H9 (cell line): ENCODE data around the gene FLACC1. TPM values are rescaled to one million over a fixed set of nuclear protein-coding genes. Genes with fewer than 3 reads are reported as not detected.

ENCODE experiments used
- DNase-seq: peaks from one replicate; pipeline ENCODE4 v3.0.0-alpha.2; 2017
- H2AFZ ChIP-seq: one replicate; pipeline ENCODE4 v1.6.1; 2013; ENCODE audit warnings: mild to moderate bottlenecking, low read length, control low read depth, moderate library complexity
- H2AK5ac ChIP-seq: 2 replicates; pipeline ENCODE4 v1.6.1; 2013; ENCODE audit warnings: low read length, control low read depth, mixed read lengths; ENCODE audit not compliant: insufficient read length
- H2BK120ac ChIP-seq: one replicate; pipeline ENCODE4 v1.6.1; 2013; ENCODE audit warnings: low read depth, mild to moderate bottlenecking, low read length, control low read depth, inconsistent platforms; ENCODE audit not compliant: poor library complexity, severe bottlenecking
- H2BK12ac ChIP-seq: 2 replicates; pipeline ENCODE4 v1.6.1; 2013; ENCODE audit warnings: low read length, control low read depth, mixed read lengths, low read depth; ENCODE audit not compliant: insufficient read length
- H2BK15ac ChIP-seq: 2 replicates; pipeline ENCODE4 v1.6.1; 2013; ENCODE audit warnings: low read depth, low read length, control low read depth
- H2BK20ac ChIP-seq: one replicate; pipeline ENCODE4 v1.6.1; 2013; ENCODE audit warnings: low read depth, mild to moderate bottlenecking, low read length, control low read depth, inconsistent platforms; ENCODE audit not compliant: poor library complexity, severe bottlenecking
- H2BK5ac ChIP-seq: 2 replicates; pipeline ENCODE4 v1.6.1; 2013; ENCODE audit warnings: low read length, control low read depth, mixed read lengths; ENCODE audit not compliant: insufficient read length
- H3K14ac ChIP-seq: 2 replicates; pipeline ENCODE4 v1.6.1; 2013; ENCODE audit warnings: low read length, control low read depth; ENCODE audit not compliant: insufficient read depth
- H3K18ac ChIP-seq: 2 replicates; pipeline ENCODE4 v1.6.1; 2013; ENCODE audit warnings: low read depth, mild to moderate bottlenecking, mixed read lengths, low read length, control low read depth; ENCODE audit not compliant: insufficient read length
- H3K23ac ChIP-seq: 2 replicates; pipeline ENCODE4 v1.6.1; 2013; ENCODE audit warnings: low read length, control low read depth, mixed read lengths, low read depth; ENCODE audit not compliant: insufficient read length
- H3K23me2 ChIP-seq: 2 replicates; pipeline ENCODE4 v1.6.1; 2013; ENCODE audit warnings: low read depth, mild to moderate bottlenecking, mixed read lengths, low read length, control low read depth; ENCODE audit not compliant: insufficient read length, poor library complexity, severe bottlenecking
- H3K27ac ChIP-seq: 2 replicates; pipeline ENCODE4 v1.5.1; 2013; ENCODE audit warnings: low read length, control low read depth, mixed read lengths, low read depth; ENCODE audit not compliant: insufficient read length
- H3K27me3 ChIP-seq: 2 replicates; pipeline ENCODE4 v1.6.1; 2013; ENCODE audit warnings: low read length, control low read depth, inconsistent platforms; ENCODE audit not compliant: insufficient read depth
- H3K4ac ChIP-seq: 2 replicates; pipeline ENCODE4 v1.6.1; 2013; ENCODE audit warnings: low read depth, mild to moderate bottlenecking, control low read depth, inconsistent platforms, low read length, moderate library complexity
- H3K4me1 ChIP-seq: 2 replicates; pipeline ENCODE4 v1.6.1; 2013; ENCODE audit warnings: low read length, control low read depth, inconsistent platforms; ENCODE audit not compliant: insufficient read depth
- H3K4me2 ChIP-seq: 2 replicates; pipeline ENCODE4 v1.6.1; 2013; ENCODE audit warnings: low read length, control low read depth, mixed read lengths; ENCODE audit not compliant: insufficient read length, insufficient read depth
- H3K56ac ChIP-seq: 2 replicates; pipeline ENCODE4 v1.6.1; 2013; ENCODE audit warnings: low read depth, mild to moderate bottlenecking, mixed read lengths, low read length, control low read depth; ENCODE audit not compliant: insufficient read length
- H3K79me1 ChIP-seq: 2 replicates; pipeline ENCODE4 v1.6.1; 2013; ENCODE audit warnings: low read depth, mild to moderate bottlenecking, moderate library complexity, low read length, control low read depth, inconsistent platforms; ENCODE audit not compliant: insufficient read depth, poor library complexity, severe bottlenecking
- H3K79me2 ChIP-seq: 2 replicates; pipeline ENCODE4 v1.6.1; 2013; ENCODE audit warnings: low read length, control low read depth, inconsistent platforms; ENCODE audit not compliant: insufficient read depth
- H3K9ac ChIP-seq: 2 replicates; pipeline ENCODE4 v1.6.1; 2013; ENCODE audit warnings: low read length, control low read depth, mixed read lengths; ENCODE audit not compliant: insufficient read length; ENCODE audit errors: extremely low read depth
- H3K9me3 ChIP-seq: one replicate; pipeline ENCODE4 v1.6.1; 2013; ENCODE audit warnings: low read depth, low read length, inconsistent platforms; ENCODE audit not compliant: control insufficient read depth
- H3T11ph ChIP-seq: one replicate; pipeline ENCODE4 v1.6.1; 2013; ENCODE audit warnings: mild to moderate bottlenecking, low read length, control low read depth, inconsistent platforms
- H4K20me1 ChIP-seq: one replicate; pipeline ENCODE4 v1.6.1; 2013; ENCODE audit not compliant: control insufficient read depth, insufficient read length, insufficient read depth
- H4K5ac ChIP-seq: 2 replicates; pipeline ENCODE4 v1.6.1; 2013; ENCODE audit warnings: low read depth, mild to moderate bottlenecking, mixed read lengths, low read length, control low read depth; ENCODE audit not compliant: insufficient read length
- H4K8ac ChIP-seq: replicated peaks from 2 replicates; pipeline ENCODE4 v1.6.1; 2013; ENCODE audit warnings: low read length, control low read depth, mixed read lengths, low read depth; ENCODE audit not compliant: insufficient read length
- H4K91ac ChIP-seq: 2 replicates; pipeline ENCODE4 v1.6.1; 2013; ENCODE audit warnings: low read depth, mild to moderate bottlenecking, moderate library complexity, mixed read lengths, low read length, control low read depth; ENCODE audit not compliant: insufficient read length
- H3K27ac Mint-ChIP-seq, 3 experiments: 2 replicates in 2 of 3; 3 replicates in 1 of 3; pipeline ENCODE4 v1.8.0; 2020 to 2021; ENCODE audit warnings: mixed read lengths in 3 of 3, mild to moderate bottlenecking in 1 of 3, moderate library complexity in 1 of 3
- H3K27me3 Mint-ChIP-seq: 2 replicates; pipeline ENCODE4 v1.8.0; 2021; ENCODE audit warnings: low read depth, mild to moderate bottlenecking, moderate library complexity, mixed read lengths
- H3K36me3 Mint-ChIP-seq, 3 experiments: 2 replicates in 2 of 3; 3 replicates in 1 of 3; pipeline ENCODE4 v1.8.0; 2020 to 2021; ENCODE audit warnings: low read depth in 3 of 3, mixed read lengths in 3 of 3; ENCODE audit not compliant: insufficient read depth in 1 of 3
- H3K4me1 Mint-ChIP-seq, 2 experiments: 2 replicates each; pipeline ENCODE4 v1.8.0; 2020; ENCODE audit warnings: mixed read lengths in 2 of 2
- H3K4me3 Mint-ChIP-seq, 2 experiments: 2 replicates in 1 of 2; 3 replicates in 1 of 2; pipeline ENCODE4 v1.8.0; 2020 to 2021; ENCODE audit warnings: mild to moderate bottlenecking in 2 of 2, mixed read lengths in 2 of 2, moderate library complexity in 1 of 2
- H3K9me3 Mint-ChIP-seq, 2 experiments: 2 replicates in 1 of 2; 3 replicates in 1 of 2; pipeline ENCODE4 v1.8.0; 2020; ENCODE audit warnings: mild to moderate bottlenecking in 2 of 2, mixed read lengths in 2 of 2, moderate library complexity in 1 of 2
- CTCF ChIP-seq: fragments of 200-600 bp; sonication (generic); conservative IDR thresholded peaks from 3 replicates; pipeline ENCODE4 v1.8.0; 2021; ENCODE audit warnings: antibody characterized with exemption, mild to moderate bottlenecking
- WGBS: extraction: QIAGEN DNeasy Blood & Tissue Kit; methylation state at CpG from one replicate; pipeline ENCODE4 v1.1.7; 2013; ENCODE audit warnings: missing lambda C conversion rate, low lambda C conversion rate, mixed read lengths; ENCODE audit not compliant: insufficient read length; ENCODE audit errors: extremely low coverage; 5-methylcytosine and 5-hydroxymethylcytosine counted together
- total RNA-seq: library from RNA; stranded (reverse); gene quantifications from 2 replicates; pipeline ENCODE4 v1.2.1, GENCODE V29; 2021

The FLACC1 gene
- total RNA-seq, 1 experiment from 2014 or later: 0.42 TPM

GRCh38 chr2:201358684-201359083 is 1.5 kb upstream of the FLACC1 start:
- Histone ChIP-seq H3K9ac (no peak overlapping the region), H2BK12ac (no peak overlapping the region), H3K4me2 (no peak overlapping the region), H2AFZ (no peak overlapping the region), H3K27me3 (no peaks in the 10 kb centered on the region), H4K8ac (no peak overlapping the region), H2BK15ac (no peak overlapping the region), H4K5ac (no peak overlapping the region), H3K27ac (no peak overlapping the region), H3K14ac (no peak overlapping the region), H3K79me1 (no peaks in the 10 kb centered on the region), H3K23me2 (no peaks in the 10 kb centered on the region), H2BK5ac (no peak overlapping the region), H4K91ac (no peak overlapping the region), H3K4me1 (no peaks in the 10 kb centered on the region), H3K9me3 (no peaks in the 10 kb centered on the region), H2BK20ac (no peak overlapping the region), H3K56ac (no peak overlapping the region), H3T11ph (no peak overlapping the region), H2BK120ac (no peak overlapping the region), H3K4ac (no peak overlapping the region), H3K18ac (no peak overlapping the region), H4K20me1 (no peaks in the 10 kb centered on the region), H2AK5ac (no peak overlapping the region), H3K79me2 (no peaks in the 10 kb centered on the region), H3K23ac (no peak overlapping the region)
- Mint-ChIP-seq H3K27me3 (no peaks in the 10 kb centered on the region), H3K4me1 (peaks cover 5% of the 10 kb centered on the region in 2 experiments; a peak in 3 of 4 replicates), H3K27ac (no peak overlapping the region), H3K4me3 (no peak overlapping the region), H3K9me3 (peaks cover 0 to 2% of the 10 kb centered on the region in 2 experiments; a peak in 2 of 5 replicates), H3K36me3 (peaks cover 0 to 5% (median 5%) of the 10 kb centered on the region in 3 experiments; a peak in 4 of 7 replicates)
- no CpG with 5 or more reads among the region's 7 CpGs for WGBS
- DNase-seq: no peak
- no peak for TF ChIP-seq CTCF
